Measurements from ENCODE around the gene SDK1. TPM values are rescaled to one million over a fixed set of nuclear protein-coding genes. Genes with fewer than 3 reads are reported as not detected.

SDK1 gene
- total RNA-seq, 1 donor from 2014 or later, result 10.9 TPM

DNA sequence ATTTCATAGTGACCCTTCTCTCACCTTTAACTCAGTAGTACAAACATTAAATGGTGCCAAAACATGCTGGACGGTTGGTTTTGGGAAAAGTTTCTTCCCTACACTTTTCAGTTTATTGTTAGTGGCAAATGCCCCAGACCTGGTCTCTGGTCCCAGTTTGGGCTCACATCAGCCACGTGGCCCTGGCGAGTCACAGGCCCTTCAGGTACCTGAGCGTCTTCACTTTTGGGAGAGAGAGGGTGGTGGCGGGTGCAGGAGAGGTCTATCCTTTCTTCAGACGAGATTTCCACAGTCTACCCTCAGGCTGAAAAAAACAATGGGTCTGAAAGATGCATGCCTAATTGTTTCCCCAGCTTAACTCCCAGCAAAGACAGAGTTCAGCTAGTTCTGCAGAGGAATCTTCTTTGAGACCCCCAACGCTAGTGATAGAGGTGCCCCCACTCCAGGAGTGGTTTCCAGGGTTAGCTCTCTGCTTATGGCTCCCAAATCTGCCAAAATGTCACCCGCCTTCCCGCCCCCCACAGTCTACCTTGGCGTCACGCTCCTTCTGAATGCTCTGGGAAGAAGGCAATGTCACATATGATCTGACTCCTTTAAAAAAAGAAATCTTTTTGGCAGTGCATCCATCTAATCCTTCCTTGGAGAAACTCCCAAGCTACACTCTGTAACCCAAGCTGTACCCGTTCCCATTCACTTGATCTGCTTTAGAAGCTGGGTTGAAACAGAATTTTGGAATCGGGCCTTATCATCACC, 996.3 kb downstream of the SDK1 start:
- H3K9me3 Mint-ChIP-seq (ENCODE audit: low read depth), result peaks cover 11% of the 10 kb centered on the region
- H3K4me3 Mint-ChIP-seq (ENCODE audit: unreplicated experiment), result no peak overlapping the region
- TF ChIP-seq, protein P1, sequence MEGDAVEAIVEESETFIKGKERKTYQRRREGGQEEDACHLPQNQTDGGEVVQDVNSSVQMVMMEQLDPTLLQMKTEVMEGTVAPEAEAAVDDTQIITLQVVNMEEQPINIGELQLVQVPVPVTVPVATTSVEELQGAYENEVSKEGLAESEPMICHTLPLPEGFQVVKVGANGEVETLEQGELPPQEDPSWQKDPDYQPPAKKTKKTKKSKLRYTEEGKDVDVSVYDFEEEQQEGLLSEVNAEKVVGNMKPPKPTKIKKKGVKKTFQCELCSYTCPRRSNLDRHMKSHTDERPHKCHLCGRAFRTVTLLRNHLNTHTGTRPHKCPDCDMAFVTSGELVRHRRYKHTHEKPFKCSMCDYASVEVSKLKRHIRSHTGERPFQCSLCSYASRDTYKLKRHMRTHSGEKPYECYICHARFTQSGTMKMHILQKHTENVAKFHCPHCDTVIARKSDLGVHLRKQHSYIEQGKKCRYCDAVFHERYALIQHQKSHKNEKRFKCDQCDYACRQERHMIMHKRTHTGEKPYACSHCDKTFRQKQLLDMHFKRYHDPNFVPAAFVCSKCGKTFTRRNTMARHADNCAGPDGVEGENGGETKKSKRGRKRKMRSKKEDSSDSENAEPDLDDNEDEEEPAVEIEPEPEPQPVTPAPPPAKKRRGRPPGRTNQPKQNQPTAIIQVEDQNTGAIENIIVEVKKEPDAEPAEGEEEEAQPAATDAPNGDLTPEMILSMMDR (IDR thresholded peaks at IDR 0.05), result no peak
- peak; percentile 26 for DNase-seq (ENCODE audit: low spot score)
- H3K4me1 Mint-ChIP-seq (ENCODE audit: low read depth), result no peaks in the 10 kb centered on the region
- no peaks in the 10 kb centered on the region for H3K36me3 Mint-ChIP-seq (ENCODE audit: low read depth)
- H3K27me3 Mint-ChIP-seq (ENCODE audit: low read depth), result no peaks in the 10 kb centered on the region
- H3K27ac Mint-ChIP-seq (ENCODE audit: unreplicated experiment), result no peak overlapping the region

DNA sequence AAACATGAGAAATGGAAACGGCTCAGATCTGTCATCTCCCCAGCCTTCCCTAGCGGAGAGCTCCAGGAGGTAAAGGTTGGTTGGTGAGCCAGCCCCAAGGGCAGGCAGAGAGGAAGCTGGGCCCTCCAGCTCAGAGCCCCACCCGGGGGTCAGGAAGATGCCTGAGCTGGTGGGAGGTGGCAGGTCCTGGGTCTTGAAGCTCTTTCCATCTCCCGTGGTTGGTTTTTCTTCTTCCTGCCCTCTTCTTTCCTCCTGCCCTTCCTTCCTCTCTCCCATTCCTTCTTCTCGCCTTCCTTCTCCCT, 996.8 kb downstream of the SDK1 start:
- TF ChIP-seq, protein P1 (IDR thresholded peaks at IDR 0.05), result no peak
- Mint-ChIP-seq H3K9me3 (ENCODE audit: low read depth) (peaks cover 11% of the 10 kb centered on the region), H3K27me3 (ENCODE audit: low read depth) (no peaks in the 10 kb centered on the region), H3K4me3 (ENCODE audit: unreplicated experiment) (no peak overlapping the region), H3K27ac (ENCODE audit: unreplicated experiment) (no peak overlapping the region), H3K36me3 (ENCODE audit: low read depth) (no peaks in the 10 kb centered on the region), H3K4me1 (ENCODE audit: low read depth) (no peaks in the 10 kb centered on the region)
- peak; percentile 20 for DNase-seq (ENCODE audit: low spot score)

DNA sequence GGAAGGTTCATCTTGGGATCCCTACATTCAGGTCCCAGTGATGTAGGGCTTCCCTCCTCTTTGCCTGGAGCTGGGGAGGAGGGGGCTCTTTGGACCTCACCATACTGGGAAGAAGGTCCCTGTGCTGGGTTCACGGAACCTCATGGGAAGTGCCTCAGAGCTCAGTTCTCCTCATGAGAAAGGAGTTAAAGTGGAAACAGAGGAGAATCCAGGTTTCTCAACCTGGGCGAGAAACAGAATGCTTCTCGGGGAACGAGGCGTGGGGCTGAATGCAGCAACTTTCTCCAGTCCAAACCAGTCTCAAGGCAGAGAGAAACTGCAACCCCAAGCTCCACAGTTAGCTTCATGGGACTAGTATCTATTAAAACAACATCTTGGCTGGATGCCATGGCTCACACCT, 998.4 kb downstream of the SDK1 start:
- no peaks in the 10 kb centered on the region for H3K36me3 Mint-ChIP-seq (ENCODE audit: low read depth)
- H3K4me3 Mint-ChIP-seq (ENCODE audit: unreplicated experiment), result no peak overlapping the region
- H3K4me1 Mint-ChIP-seq (ENCODE audit: low read depth), result no peaks in the 10 kb centered on the region
- no peak overlapping the region for H3K27ac Mint-ChIP-seq (ENCODE audit: unreplicated experiment)
- H3K27me3 Mint-ChIP-seq (ENCODE audit: low read depth), result no peaks in the 10 kb centered on the region
- TF ChIP-seq, protein P1 (IDR thresholded peaks at IDR 0.05), result no peak
- DNase-seq (ENCODE audit: low spot score), result no peak
- H3K9me3 Mint-ChIP-seq (ENCODE audit: low read depth), result peaks cover 4% of the 10 kb centered on the region

DNA sequence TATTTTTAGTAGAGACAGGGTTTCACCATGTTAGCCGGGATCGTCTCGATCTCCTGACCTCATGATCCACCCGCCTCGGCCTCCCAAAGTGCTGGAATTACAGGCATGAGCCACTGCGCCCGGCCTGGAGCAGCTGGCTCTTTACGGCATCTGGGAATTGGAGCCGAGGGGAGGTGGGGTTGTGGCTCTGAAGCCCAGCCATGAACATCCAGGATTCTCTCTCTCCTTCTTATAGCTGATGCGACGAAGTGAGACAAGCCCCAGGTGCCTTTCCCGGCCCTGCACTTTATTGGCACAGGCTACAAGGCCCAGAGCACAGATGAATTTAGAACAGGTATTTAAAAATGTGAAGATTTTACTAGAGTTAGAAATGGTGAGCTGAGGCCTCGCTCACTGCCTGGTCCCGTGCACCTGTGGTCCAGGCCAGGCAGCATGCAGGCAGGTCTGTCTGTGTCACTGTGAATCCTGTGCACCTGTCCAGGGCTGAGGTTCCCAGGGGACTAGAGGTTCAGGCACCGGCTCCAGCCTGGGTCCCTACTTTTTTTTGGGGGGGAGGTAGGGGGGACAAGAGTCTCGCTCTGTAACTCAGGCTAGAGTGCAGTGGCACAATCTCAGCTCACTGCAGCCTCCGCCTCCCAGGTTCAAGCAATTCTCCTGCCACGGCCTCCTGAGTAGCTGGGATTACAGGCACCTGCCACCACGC, 1001.3 kb downstream of the SDK1 start:
- TF ChIP-seq, protein P1 (IDR thresholded peaks at IDR 0.05), result no peak
- Mint-ChIP-seq H3K4me1 (ENCODE audit: low read depth) (no peaks in the 10 kb centered on the region), H3K27me3 (ENCODE audit: low read depth) (peaks cover 2% of the 10 kb centered on the region), H3K4me3 (ENCODE audit: unreplicated experiment) (no peak overlapping the region), H3K27ac (ENCODE audit: unreplicated experiment) (no peak overlapping the region), H3K36me3 (ENCODE audit: low read depth) (no peaks in the 10 kb centered on the region), H3K9me3 (ENCODE audit: low read depth) (no peaks in the 10 kb centered on the region)
- peak; percentile 46 for DNase-seq (ENCODE audit: low spot score)

DNA sequence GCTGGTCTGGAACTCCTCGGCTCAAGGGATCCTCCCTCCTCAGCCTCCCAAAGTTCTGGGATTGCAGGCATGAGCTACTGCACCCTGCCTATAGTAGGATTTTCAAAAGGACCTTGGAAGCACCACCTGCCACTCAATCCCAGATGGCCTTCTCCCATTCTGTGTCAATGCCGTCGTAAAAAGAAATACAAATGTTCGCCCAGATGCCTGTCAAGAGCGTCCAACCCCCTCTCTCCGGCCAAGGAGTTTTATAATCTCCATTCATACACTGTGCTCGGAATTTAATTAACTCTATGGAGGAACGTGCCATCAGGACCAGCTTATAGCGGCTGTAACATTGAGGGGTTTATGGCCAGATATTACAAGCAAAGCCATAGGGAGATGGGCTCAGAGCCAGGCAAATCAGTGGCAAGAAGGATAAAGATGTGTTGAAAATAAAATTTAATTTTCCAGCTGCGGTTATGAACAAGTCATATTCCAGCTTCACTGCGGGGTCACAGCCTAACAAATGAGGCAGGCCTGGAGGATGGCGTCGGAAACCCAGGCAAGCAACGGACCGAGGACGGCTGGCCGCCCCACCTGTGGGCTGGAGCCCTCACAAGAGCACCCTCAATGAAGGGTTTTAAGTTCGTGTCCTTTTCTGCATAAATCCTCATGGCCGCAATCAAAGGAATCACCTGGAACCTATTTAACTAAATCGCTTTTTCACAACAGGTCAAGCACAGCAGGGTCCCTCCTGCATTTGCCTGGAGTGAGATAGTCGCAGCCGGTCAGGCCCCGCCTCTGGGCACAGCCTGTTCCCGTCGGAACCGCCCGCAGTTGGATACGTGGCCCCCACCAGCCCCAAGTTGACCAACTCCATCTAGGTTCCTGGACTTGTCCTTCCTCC, 1006.5 kb downstream of the SDK1 start:
- H3K27ac Mint-ChIP-seq (ENCODE audit: unreplicated experiment), result no peak overlapping the region
- no peak overlapping the region for H3K4me3 Mint-ChIP-seq (ENCODE audit: unreplicated experiment)
- H3K36me3 Mint-ChIP-seq (ENCODE audit: low read depth), result no peaks in the 10 kb centered on the region
- DNase-seq (ENCODE audit: low spot score), result no peak
- no peaks in the 10 kb centered on the region for H3K9me3 Mint-ChIP-seq (ENCODE audit: low read depth)
- no peaks in the 10 kb centered on the region for H3K4me1 Mint-ChIP-seq (ENCODE audit: low read depth)
- H3K27me3 Mint-ChIP-seq (ENCODE audit: low read depth), result peaks cover 3% of the 10 kb centered on the region
- TF ChIP-seq, protein P1 (IDR thresholded peaks at IDR 0.05), result no peak

All from chondrocyte (in vitro differentiated cells).